ENCODE data around the gene SLX9.

SLX9 gene

GRCh38 chr21:44996096-44996495 lies 56.3 kb downstream of the SLX9 start:
- no peaks in the 10 kb centered on the region for H3K36me3 ChIP-seq (ENCODE audit: low read depth)
- no peak overlapping the region for H3K4me3 ChIP-seq (ENCODE audit: severe bottlenecking)
- H3K27ac ChIP-seq (ENCODE audit: poor library complexity, severe bottlenecking) = no peak overlapping the region
- DNase-seq (ENCODE audit: low spot score) = peak; percentile 42
- no peak for ATAC-seq (ENCODE audit: low read depth)
- H3K9me3 ChIP-seq (ENCODE audit: severe bottlenecking) = no peaks in the 10 kb centered on the region
- peaks cover 5% of the 10 kb centered on the region for H3K4me1 ChIP-seq (ENCODE audit: insufficient read depth, poor library complexity, severe bottlenecking)
- TF ChIP-seq, protein P1, sequence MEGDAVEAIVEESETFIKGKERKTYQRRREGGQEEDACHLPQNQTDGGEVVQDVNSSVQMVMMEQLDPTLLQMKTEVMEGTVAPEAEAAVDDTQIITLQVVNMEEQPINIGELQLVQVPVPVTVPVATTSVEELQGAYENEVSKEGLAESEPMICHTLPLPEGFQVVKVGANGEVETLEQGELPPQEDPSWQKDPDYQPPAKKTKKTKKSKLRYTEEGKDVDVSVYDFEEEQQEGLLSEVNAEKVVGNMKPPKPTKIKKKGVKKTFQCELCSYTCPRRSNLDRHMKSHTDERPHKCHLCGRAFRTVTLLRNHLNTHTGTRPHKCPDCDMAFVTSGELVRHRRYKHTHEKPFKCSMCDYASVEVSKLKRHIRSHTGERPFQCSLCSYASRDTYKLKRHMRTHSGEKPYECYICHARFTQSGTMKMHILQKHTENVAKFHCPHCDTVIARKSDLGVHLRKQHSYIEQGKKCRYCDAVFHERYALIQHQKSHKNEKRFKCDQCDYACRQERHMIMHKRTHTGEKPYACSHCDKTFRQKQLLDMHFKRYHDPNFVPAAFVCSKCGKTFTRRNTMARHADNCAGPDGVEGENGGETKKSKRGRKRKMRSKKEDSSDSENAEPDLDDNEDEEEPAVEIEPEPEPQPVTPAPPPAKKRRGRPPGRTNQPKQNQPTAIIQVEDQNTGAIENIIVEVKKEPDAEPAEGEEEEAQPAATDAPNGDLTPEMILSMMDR (IDR thresholded peaks at IDR 0.05; ENCODE audit: poor library complexity, severe bottlenecking) = no peak
- H3K27me3 ChIP-seq (ENCODE audit: insufficient read depth, poor library complexity, severe bottlenecking) = no peaks in the 10 kb centered on the region

GRCh38 chr21:44996501-44996921 lies 56.7 kb downstream of the SLX9 start:
- peaks cover 8% of the 10 kb centered on the region for H3K4me1 ChIP-seq (ENCODE audit: insufficient read depth, poor library complexity, severe bottlenecking)
- DNase-seq (ENCODE audit: low spot score) (peak; percentile 38), ATAC-seq (ENCODE audit: low read depth) (no peak)
- no peaks in the 10 kb centered on the region for H3K27me3 ChIP-seq (ENCODE audit: insufficient read depth, poor library complexity, severe bottlenecking)
- no peaks in the 10 kb centered on the region for H3K9me3 ChIP-seq (ENCODE audit: severe bottlenecking)
- no peak overlapping the region for H3K4me3 ChIP-seq (ENCODE audit: severe bottlenecking)
- no peaks in the 10 kb centered on the region for H3K36me3 ChIP-seq (ENCODE audit: low read depth)
- H3K27ac ChIP-seq (ENCODE audit: poor library complexity, severe bottlenecking) = no peak overlapping the region
- TF ChIP-seq, protein P1 (IDR thresholded peaks at IDR 0.05; ENCODE audit: poor library complexity, severe bottlenecking) = no peak

DNA sequence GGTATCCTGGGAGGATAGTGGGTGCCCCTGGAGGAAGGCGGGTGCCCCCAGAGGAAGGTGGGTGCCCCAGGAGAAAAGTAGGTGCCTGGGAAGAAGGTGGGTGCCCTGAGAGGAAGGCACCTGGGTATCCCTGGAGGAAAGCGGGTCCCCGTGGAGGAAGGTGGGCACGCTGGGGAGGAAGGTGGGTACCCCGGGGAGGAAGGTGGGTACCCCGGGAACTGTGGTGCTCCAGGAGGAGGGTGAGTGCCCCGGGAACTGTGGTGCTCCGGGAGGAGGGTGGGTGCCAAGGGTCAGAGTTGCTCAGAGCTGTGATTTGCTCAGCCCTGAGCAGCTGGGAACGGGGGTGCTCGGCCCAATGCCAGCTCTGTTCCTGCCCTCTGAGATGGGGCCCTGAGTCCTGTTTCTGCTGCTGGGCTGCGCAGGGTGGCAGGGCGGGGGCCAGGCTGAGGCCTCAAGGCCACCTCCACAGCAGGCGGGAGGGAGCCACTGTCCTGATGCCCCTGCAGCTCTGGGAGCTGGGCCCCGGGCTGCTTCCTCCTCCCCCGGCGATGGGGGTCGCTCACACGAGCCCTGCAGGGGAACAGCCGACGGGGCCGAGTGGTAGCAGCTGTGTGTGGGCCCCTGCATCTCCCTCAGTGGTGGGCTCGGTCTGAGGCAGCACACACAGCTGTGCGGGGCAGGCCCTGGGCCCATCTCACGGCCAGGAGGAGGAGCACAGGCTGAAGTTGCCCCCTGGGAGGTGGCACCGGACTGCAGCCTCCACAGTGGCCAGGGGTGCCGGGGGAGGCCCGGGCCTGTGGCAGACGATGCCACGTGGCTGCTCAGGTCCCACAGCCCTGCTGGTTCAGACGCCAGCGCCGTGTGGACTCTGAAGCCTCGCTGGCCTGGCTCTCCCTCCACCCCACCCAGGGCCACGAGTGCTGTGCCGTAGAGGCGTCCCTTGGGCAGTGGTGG lies 57.4 kb downstream of the SLX9 start:
- Histone ChIP-seq H3K36me3 (ENCODE audit: low read depth) (no peaks in the 10 kb centered on the region), H3K27me3 (ENCODE audit: insufficient read depth, poor library complexity, severe bottlenecking) (no peaks in the 10 kb centered on the region), H3K9me3 (ENCODE audit: severe bottlenecking) (no peaks in the 10 kb centered on the region), H3K4me1 (ENCODE audit: insufficient read depth, poor library complexity, severe bottlenecking) (peaks cover 8% of the 10 kb centered on the region), H3K4me3 (ENCODE audit: severe bottlenecking) (no peak overlapping the region), H3K27ac (ENCODE audit: poor library complexity, severe bottlenecking) (no peak overlapping the region)
- ATAC-seq (ENCODE audit: low read depth) (no peak), DNase-seq (ENCODE audit: low spot score) (peak; percentile 59)
- TF ChIP-seq, protein P1 (IDR thresholded peaks at IDR 0.05; ENCODE audit: poor library complexity, severe bottlenecking) = no peak

DNA sequence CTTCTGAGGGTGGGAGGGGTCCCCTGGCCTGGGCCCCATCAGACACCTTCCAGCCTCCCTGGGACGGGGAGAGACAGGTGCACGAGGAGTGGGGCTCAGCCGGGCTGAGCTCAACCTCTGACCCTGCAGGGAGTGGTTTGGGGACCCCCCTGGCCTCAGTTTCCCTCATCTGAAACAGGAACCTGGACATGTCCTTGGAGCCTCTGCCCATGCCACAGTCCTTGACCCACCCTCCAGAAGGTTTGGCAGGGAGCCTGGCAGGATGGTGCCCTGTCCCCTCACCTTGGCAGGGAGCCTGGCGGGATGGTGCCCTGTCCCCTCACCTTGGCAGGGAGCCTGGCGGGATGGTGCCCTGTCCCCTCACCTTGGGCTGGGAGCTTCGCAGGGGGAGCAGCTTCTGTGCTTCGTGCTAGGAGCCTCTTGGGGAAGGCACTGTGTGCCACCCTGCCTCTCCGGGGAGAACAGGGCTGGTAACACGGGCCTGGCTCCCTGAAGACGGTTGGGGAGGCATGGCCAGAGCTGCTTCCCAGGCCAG lies 58.3 kb downstream of the SLX9 start:
- no peaks in the 10 kb centered on the region for H3K27me3 ChIP-seq (ENCODE audit: insufficient read depth, poor library complexity, severe bottlenecking)
- H3K4me3 ChIP-seq (ENCODE audit: severe bottlenecking) = no peak overlapping the region
- no peak for ATAC-seq (ENCODE audit: low read depth)
- H3K36me3 ChIP-seq (ENCODE audit: low read depth) = no peaks in the 10 kb centered on the region
- DNase-seq (ENCODE audit: low spot score) = peak; percentile 34
- no peak overlapping the region for H3K27ac ChIP-seq (ENCODE audit: poor library complexity, severe bottlenecking)
- H3K4me1 ChIP-seq (ENCODE audit: insufficient read depth, poor library complexity, severe bottlenecking) = peaks cover 8% of the 10 kb centered on the region
- H3K9me3 ChIP-seq (ENCODE audit: severe bottlenecking) = no peaks in the 10 kb centered on the region
- TF ChIP-seq, protein P1 (IDR thresholded peaks at IDR 0.05; ENCODE audit: poor library complexity, severe bottlenecking) = no peak

All from RWPE2 (cell line).